NCI-H1105 (cell line): Measurements from ENCODE around the gene ADCY4.
"Not testable (repeated sequence)": the region's sequence is repeated elsewhere in the genome, so short reads cannot be mapped to it uniquely, and the experiment has no call there.

Source experiments
- DNase-seq: peaks from one replicate; lab custom pipeline; 2025; lab: John Stamatoyannopoulos, UW

Gene ADCY4

DNA sequence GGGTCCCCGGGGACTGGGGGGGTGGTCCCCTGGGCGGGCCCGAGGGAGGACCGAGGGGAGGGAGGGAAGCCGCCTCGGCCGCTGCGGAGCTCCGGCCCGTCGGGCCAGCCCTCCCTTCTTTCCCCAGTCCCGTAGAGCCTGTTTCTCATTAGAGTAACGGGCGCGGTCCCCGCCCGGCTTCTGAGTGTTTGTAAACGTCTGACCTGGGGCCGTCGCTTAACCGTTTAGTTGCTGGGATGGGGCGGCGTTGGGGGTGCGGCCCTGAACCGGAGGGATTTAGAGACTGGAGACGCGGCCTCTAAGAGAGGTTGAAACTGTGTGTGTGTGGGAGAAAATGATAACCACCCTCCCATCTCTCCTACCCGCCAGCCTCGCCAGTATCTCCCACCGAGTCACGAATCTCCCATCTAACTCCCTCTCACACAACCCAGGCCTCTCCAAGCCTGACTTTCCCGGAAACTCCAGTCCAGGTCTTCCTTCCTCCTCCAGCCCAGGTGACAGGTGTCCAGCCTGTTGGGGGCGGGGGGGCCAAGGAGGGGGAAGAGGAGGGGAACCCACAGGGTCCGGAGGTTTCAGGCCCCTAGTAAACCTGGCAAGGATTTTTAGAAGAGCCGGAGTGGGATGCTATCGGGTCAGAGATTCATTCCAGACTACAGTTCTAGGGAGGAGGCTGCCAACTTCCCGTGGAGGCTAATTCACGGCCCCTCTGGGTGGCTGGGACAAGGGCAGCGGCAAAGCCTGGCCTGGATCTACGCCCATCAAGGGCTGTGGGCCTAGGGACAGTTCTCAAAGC lies 32.0 kb upstream of the ADCY4 start:
- DNase-seq = peak; percentile 99

DNA sequence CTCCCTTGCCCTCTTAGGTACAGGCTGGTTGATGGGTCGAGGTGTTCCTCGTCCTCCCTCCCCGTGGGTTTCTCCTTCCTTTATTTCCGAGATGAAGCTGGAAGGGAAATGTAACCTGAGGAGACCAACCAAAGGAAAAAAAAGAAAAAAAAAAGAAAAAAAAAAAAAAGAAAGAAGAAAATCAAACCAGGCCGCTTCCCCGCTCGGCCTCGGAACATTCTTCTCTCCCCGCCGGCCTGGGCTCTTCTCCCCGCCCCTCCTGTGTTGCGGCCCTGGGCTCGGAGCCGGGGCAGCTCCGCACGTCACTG lies 31.5 kb upstream of the ADCY4 start:
- DNase-seq = no peak

DNA sequence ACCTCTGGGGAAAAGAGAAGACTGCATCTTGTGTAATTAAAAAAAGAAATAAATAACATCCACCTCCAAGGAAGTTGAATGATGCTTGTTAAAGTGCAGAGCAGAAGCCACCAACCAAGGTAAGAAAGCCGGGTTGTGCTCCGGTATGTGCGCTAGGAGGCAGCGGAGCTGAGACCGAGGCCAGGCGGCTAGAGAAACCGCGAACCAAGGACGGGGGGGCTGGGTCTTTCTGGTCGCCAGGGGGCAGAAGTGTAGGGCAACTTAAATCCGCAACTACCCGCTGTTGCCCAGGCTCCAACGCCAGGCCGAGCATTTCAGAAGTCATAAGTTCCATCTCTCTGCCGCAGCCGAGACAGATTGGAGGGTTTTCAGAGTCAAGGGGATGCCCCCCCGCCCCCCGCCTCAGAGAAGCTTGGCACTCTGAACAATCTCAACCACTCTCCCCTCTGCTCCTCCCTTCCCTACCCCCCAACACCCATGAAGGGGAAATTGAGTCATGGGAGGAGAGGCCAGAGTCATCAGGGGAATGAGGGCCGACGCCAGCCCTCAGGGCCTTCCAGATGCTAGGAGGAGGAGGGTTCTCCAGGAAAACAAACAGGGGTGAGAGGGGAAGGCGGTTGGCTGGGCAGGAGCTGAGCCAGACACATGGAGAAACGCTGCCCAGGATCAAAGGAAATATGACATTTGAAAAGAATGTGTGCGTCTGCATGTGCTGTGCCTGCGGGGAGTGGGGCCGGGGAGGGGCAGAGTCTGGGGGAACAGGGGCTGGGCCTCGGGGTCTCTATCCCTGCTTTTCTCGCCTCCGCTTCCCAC lies 30.9 kb upstream of the ADCY4 start:
- DNase-seq = peak; percentile 83

DNA sequence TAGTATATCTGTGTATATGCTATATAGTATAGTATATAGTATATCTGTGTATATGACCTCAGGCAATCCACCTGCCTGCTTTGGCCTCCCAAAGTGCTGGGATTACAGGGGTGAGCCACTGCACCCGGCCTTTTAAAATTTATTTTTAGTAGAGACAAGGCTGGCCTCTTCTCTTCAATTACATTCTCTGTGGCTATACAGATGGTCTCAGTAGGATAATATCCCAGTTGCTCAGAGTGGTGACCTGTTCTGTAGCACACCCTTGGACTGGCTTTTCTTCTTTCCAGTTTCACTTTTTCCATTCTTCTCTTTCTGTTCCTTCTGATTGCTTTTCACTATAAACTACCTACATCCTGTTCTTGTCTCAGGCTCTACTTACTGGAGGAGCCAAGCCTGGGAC lies 30.0 kb upstream of the ADCY4 start:
- no peak for DNase-seq

- no peak for DNase-seq
Measured at GRCh38 chr14:24363401-24363800, 28.5 kb upstream of the ADCY4 start.

GRCh38 chr14:24362241-24362960 lies 27.5 kb upstream of the ADCY4 start:
- DNase-seq = no peak

DNA sequence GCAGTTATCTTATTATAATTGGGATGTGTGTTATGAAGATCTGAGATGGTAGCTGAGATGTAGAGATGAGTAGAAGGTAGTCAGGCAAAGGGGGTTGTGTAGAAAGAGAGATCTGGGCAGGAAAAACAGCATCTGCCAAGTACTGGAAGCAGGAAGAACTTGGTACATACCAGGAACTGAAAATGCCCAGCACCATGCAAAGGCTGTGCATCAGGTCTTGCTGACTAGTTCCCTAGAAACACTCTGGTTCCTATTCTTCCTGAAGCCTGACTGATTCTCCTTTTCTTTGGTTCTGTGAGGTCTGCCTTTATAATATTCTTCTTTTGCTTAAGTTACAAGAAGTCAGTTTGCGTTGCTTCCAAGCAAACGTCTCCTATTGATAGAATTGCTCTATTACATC lies 26.5 kb upstream of the ADCY4 start:
- no peak for DNase-seq

- DNase-seq = no peak
Measured at GRCh38 chr14:24360281-24360680, 25.4 kb upstream of the ADCY4 start.

- DNase-seq = no peak
Measured at GRCh38 chr14:24356208-24356607, 21.3 kb upstream of the ADCY4 start.

GRCh38 chr14:24355009-24355408 lies 20.1 kb upstream of the ADCY4 start:
- DNase-seq = no peak

DNA sequence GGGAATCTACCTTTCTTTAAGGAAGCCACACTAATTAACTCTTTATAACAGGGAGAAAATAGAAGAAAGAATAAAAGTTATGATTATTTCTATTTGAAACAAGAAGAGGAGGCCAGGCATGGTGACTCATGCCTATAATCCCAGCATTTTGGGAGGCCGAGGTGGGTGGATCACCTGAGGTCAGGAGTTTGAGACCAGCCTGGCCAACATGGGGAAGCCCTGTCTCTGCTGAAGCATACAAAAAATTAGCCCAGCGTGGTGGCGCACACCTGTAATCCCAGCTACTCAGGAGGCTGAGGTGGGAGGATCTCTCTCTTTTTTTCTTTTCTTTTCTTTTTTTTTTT lies 19.6 kb upstream of the ADCY4 start:
- DNase-seq = not testable (repeated sequence)

GRCh38 chr14:24353559-24354481 lies 18.9 kb upstream of the ADCY4 start:
- DNase-seq = no peak

DNA sequence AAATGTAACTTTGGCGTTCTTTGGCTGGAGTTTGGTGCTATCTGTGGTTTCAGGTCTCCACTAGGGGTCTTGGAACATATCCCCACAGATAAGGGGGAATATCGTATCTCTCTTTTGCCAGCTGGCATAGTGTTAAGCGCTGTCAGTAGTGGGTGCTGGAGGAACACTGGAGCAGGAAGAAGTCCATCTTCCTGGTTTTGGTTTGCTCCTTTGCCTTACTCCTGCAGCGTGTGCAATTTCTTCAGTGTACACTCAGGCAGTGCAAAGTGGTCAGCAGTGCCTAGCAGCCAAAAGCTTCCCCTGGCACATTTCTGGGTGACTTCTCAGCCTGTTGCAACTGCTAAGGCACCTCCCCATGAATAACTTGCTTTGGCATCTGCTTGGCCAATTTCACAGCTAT lies 16.6 kb upstream of the ADCY4 start:
- no peak for DNase-seq

- DNase-seq = no peak
Measured at GRCh38 chr14:24349742-24350141, 14.9 kb upstream of the ADCY4 start.

DNA sequence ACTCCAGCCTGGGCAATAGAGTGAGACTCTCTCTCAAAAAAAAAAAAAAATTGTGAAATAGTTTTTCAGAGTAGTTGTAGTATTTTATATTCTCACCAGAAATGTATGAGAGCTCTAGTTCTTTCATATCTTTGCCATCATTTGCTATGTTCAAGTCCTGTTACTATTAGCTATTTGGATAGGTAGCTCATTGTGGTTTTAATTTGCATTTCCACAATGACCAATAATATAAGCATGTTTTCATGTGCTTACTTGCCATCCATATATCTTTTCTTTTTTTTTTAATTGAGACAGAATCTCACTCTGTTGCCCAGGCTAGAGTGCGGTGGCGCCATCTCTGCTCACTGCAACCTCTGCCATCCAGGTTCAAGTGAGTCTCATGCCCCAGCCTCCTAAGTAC lies 13.3 kb upstream of the ADCY4 start:
- no peak for DNase-seq

DNA sequence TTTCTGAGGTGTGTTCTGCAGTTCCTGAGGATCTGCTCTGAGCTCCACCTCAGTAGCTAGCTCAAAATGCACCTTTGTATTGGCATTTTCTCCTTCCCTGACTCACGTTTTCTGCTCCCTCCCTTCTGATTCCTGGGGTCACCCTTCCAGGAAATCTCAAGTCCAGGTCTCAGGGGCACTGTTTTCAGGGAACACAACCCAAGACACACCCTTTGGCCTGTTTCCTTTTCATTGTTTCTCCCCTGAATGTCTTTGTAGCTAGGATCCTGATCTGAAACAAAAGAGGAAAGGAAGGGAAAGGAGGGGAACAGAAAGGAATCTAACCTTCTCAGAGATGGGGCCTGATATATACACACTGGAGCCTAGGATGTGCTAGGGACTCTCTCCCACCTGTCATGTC lies 12.3 kb upstream of the ADCY4 start:
- DNase-seq = no peak

- DNase-seq = no peak
Measured at GRCh38 chr14:24343795-24344660, 9.2 kb upstream of the ADCY4 start.

DNA sequence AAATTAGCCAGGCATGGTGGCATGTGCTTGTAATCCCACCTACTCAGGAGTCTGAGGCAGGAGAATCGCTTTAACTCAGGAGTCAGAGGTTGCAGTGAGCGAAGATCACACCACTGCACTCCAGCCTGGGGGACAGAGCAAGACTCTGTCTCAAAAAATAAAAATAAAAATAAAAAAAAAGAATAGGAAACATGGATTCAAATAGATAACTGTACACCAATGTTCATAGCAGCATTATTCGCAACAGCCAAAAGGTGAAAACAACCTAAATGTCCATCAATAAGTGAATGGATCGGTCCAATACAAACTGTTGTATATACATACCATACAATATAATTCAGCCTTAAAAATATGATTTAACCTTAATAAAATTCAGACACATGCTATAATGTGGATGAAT lies 8.0 kb upstream of the ADCY4 start:
- no peak for DNase-seq

- DNase-seq = no peak
Measured at GRCh38 chr14:24340606-24341005, 5.7 kb upstream of the ADCY4 start.

DNA sequence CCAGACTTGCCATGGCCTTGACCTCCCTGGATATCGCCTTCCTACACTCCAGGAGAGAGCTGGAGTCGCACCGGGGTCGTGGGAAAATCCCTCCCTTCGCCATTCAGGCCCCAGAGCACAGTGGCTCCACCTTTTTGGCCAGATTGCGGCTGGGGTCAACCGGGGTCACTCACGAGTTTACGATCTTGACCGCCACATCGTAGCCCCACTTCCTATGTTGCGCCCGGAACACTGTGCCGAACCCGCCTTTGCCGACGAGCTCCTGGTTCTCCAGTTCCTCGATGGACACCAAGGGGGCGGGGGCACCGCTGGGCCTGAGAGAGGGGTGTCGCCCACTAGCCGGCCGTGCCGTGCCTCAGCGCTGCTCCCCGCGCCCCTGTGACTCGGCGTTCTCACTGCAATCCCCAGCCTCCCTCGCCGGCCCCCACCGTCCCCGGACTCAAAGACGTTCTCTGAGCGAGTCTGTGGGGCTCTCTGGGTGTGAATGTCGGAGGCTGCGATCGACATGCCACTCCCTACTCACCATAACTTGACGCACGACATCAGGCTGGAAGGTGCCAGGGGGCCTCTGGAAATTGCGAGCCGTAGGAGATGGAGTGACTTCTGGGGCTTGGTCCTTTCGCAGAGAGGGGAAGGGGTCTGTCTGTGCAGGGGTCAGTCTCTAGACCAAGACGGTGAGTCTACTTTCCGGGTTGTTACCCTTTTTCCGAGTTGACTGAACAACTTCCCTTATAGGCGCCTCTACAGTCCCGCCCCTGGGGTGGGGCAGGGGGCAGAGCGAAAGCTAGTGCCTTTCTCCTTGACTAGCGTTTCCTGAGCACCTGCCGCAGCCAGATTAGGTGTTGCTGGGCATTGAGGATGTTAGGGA lies 4.6 kb upstream of the ADCY4 start, which contains the start of gene RIPK3:
Gene RIPK3 (minus strand): TSS at position 708 of the 868 bp plus-strand sequence. CDS start 165 bp downstream, at position 543.
- no peak for DNase-seq
